H7 (cell line): Measurements from ENCODE around the gene UACA. TPM values are rescaled to one million over a fixed set of nuclear protein-coding genes. Genes with fewer than 3 reads are reported as not detected.
"Not testable (repeated sequence)": the region's sequence is repeated elsewhere in the genome, so short reads cannot be mapped to it uniquely, and the experiment has no call there.

ENCODE experiments used
- DNase-seq: peaks from one replicate; pipeline ENCODE4 v3.0.0; 2012
- H3K27me3 ChIP-seq: 2 replicates; pipeline ENCODE4 v1.6.0; 2011; ENCODE audit warnings: mild to moderate bottlenecking, low read length; ENCODE audit not compliant: control insufficient read depth, insufficient read depth
- H3K36me3 ChIP-seq: replicated peaks from 2 replicates; pipeline ENCODE4 v1.5.1; 2011; ENCODE audit warnings: low read length; ENCODE audit not compliant: control insufficient read depth, insufficient read depth
- H3K4me3 ChIP-seq: 2 replicates; pipeline ENCODE4 v1.5.1; 2011; ENCODE audit warnings: low read depth, mild to moderate bottlenecking, control low read depth, low read length, moderate library complexity; ENCODE audit not compliant: insufficient read depth
- total RNA-seq: library from RNA; depleted of rRNA; stranded (reverse); fragments of >200 nt; shearing (Covaris generic); gene quantifications from 2 replicates; pipeline ENCODE4 v1.2.3, GENCODE V29; 2014

UACA gene
- total RNA-seq, 1 experiment from 2014 or later, result 21.1 TPM

- Histone ChIP-seq H3K27me3 (no peaks in the 10 kb centered on the region), H3K4me3 (no peak overlapping the region), H3K36me3 (no peaks in the 10 kb centered on the region)
- DNase-seq, result no peak
Measured at GRCh38 chr15:70690491-70691276, 72.7 kb downstream of the UACA start.

GRCh38 chr15:70690021-70690420 is 73.3 kb downstream of the UACA start:
- H3K36me3 ChIP-seq, result no peaks in the 10 kb centered on the region
- H3K4me3 ChIP-seq, result no peak overlapping the region
- DNase-seq, result no peak
- H3K27me3 ChIP-seq, result no peaks in the 10 kb centered on the region

GRCh38 chr15:70687482-70687881 is 75.9 kb downstream of the UACA start:
- Histone ChIP-seq H3K4me3 (no peak overlapping the region), H3K36me3 (no peaks in the 10 kb centered on the region), H3K27me3 (no peaks in the 10 kb centered on the region)
- DNase-seq, result no peak

- DNase-seq, result no peak
- Histone ChIP-seq H3K4me3 (no peak overlapping the region), H3K27me3 (no peaks in the 10 kb centered on the region), H3K36me3 (no peaks in the 10 kb centered on the region; the same call in 1 of the 2 replicates)
Measured at GRCh38 chr15:70680817-70681216, 82.5 kb downstream of the UACA start.

DNA sequence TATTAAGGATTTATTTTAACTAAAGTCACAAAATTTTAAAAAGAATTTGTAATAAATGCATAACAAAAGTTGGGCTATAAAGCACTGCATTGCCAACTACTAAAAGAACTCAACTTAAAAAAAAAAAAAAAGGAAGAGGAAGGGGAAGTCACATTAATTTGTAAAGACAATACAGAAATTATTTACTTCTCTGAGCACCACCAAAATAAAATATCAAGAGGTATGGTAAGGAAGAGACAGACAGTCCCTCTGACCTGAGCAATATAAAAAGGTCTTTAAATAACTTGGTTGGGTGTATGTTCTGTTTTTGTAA is 83.5 kb downstream of the UACA start:
- DNase-seq, result no peak
- Histone ChIP-seq H3K36me3 (no peaks in the 10 kb centered on the region; the same call in 1 of the 2 replicates), H3K27me3 (no peaks in the 10 kb centered on the region)

DNA sequence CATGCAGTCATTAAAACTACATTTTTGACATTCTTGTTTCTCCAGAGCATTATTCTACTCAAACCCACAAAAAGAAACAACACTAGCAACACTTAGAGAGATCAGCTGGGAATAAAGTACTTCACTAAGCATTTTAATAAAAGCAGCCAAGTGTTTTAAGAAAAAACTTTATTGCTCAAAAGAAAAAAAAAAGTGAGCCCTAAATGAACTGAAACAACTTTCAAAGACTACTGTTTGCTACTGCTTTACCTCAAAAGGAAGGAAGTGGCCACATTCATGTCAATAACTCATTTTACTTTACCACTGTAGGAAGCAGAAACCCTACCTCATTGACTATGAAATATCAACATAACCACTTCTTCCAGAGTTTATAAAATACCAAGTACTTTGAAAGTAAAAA is 91.3 kb downstream of the UACA start:
- H3K4me3 ChIP-seq, result no peak overlapping the region
- DNase-seq, result no peak
- H3K36me3 ChIP-seq, result no peaks in the 10 kb centered on the region; the same call in none of the 2 replicates
- H3K27me3 ChIP-seq, result no peaks in the 10 kb centered on the region

More for the DNA sequence above, 83.5 kb downstream of the UACA start:
- H3K4me3 ChIP-seq, result no peak overlapping the region

- H3K27me3 ChIP-seq, result no peaks in the 10 kb centered on the region
- H3K4me3 ChIP-seq, result no peak overlapping the region
- H3K36me3 ChIP-seq, result no peaks in the 10 kb centered on the region; the same call in 1 of the 2 replicates
- no peak for DNase-seq
Measured at GRCh38 chr15:70670680-70671079, 92.7 kb downstream of the UACA start.

- Histone ChIP-seq H3K36me3 (no peaks in the 10 kb centered on the region; the same call in 1 of the 2 replicates), H3K27me3 (no peaks in the 10 kb centered on the region), H3K4me3 (no peak overlapping the region)
- no peak for DNase-seq
Measured at GRCh38 chr15:70669966-70670658, 93.2 kb downstream of the UACA start.

DNA sequence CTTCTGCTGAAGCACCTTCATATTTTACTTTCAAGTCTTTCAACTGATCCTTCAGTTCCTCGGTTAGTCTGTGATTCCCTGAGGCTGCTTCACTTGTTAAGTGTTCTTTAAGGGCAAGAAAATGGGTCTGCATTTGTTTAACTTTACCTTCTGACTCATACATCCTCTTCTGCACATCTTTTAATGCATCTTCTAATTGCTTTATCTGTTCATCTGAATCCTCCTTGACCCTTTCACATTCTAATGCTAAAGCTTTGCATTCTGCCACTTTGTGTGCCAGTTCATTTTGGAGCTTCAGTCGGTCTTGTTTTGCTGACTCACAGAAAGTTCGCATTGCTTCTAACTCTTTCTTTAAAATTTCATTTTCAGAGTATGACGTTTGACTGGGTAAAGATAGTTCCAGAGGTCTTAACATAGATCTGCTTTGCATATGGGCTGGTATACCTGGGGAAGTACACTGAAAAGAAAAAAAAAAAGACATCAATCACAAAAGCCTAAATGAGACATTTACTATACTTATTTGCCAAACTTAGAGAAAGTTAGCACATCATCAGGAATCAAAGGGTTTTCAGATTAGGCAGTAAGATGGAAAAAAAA is 94.3 kb downstream of the UACA start:
- Histone ChIP-seq H3K36me3 (no peaks in the 10 kb centered on the region; the same call in 1 of the 2 replicates), H3K4me3 (no peak overlapping the region)

DNA sequence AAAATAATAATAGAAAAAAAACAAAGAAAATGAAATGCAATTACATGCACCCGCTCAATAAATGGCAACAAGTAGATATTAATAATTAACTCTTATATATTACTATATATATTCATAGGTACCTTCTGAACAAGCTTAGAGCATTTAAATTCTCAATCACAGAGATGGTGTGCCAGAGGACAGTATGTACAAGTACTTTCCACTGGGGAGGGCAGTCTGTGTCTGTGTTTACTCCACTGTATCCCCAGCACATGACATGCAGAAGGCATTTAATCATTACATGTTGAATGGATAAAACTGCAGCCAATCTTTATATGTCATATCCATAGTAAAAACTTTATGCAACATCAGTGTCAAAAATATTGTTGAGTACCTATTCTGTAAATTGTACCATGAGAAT is 97.8 kb downstream of the UACA start:
- Histone ChIP-seq H3K4me3 (no peak overlapping the region), H3K27me3 (no peaks in the 10 kb centered on the region), H3K36me3 (no peaks in the 10 kb centered on the region; the same call in 1 of the 2 replicates)
- no peak for DNase-seq

More for the DNA sequence above, 94.3 kb downstream of the UACA start:
- H3K27me3 ChIP-seq, result no peaks in the 10 kb centered on the region
- no peak for DNase-seq

GRCh38 chr15:70664494-70664893 is 98.9 kb downstream of the UACA start:
- DNase-seq, result no peak
- Histone ChIP-seq H3K4me3 (no peak overlapping the region), H3K27me3 (no peaks in the 10 kb centered on the region), H3K36me3 (no peaks in the 10 kb centered on the region)

GRCh38 chr15:70663069-70663468 is 100.3 kb downstream of the UACA start:
- H3K4me3 ChIP-seq, H3K36me3 ChIP-seq, DNase-seq, H3K27me3 ChIP-seq: not testable (repeated sequence)

DNA sequence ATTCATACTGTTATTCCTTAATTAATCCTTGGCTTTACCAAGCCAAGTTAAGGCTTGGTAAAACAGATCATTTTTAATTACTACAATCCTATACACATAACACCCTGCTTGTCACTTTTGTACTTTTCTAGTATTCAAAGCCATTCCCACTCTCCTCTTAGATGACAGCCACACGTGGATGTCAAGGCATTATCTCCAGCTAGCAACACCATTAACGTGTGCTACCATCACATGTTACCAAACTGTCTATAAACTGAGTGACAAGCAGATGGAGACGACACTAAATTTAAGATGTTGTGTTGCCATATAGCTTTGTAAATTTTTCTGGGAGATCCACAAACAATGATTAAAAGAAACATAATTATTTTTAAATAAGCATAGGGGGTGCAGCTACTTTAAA is 103.7 kb downstream of the UACA start:
- H3K27me3 ChIP-seq, result no peaks in the 10 kb centered on the region
- H3K4me3 ChIP-seq, result no peak overlapping the region
- DNase-seq, result no peak
- H3K36me3 ChIP-seq, result no peaks in the 10 kb centered on the region; the same call in 1 of the 2 replicates

DNA sequence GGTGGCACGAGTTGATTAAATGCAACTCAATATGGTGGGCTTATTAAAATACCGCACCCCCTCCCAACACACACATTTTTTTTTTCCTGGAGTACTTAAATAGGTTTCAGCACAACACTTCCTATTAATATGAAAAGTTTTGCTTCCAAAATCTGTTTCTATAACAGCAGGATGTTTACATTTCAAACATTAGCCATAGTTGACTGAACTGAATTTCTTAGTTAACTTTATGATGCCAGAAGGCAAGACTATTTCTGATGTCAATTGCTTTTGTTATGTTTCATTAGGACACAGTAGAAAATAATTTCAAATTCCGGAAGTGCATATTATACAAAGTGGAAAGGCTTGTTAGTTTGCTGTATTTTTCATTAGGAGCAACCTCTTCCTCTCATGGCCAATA is 104.7 kb downstream of the UACA start:
- Histone ChIP-seq H3K4me3 (no peak overlapping the region), H3K27me3 (no peaks in the 10 kb centered on the region), H3K36me3 (no peaks in the 10 kb centered on the region; the same call in 1 of the 2 replicates)
- no peak for DNase-seq

- Histone ChIP-seq H3K4me3 (no peak overlapping the region), H3K36me3 (no peaks in the 10 kb centered on the region; the same call in 1 of the 2 replicates)
Measured at GRCh38 chr15:70653426-70653825, 109.9 kb downstream of the UACA start.

More at GRCh38 chr15:70653426-70653825, 109.9 kb downstream of the UACA start:
- no peaks in the 10 kb centered on the region for H3K27me3 ChIP-seq
- no peak for DNase-seq
